ENCODE data around the gene SLC25A29.

SLC25A29 gene

DNA sequence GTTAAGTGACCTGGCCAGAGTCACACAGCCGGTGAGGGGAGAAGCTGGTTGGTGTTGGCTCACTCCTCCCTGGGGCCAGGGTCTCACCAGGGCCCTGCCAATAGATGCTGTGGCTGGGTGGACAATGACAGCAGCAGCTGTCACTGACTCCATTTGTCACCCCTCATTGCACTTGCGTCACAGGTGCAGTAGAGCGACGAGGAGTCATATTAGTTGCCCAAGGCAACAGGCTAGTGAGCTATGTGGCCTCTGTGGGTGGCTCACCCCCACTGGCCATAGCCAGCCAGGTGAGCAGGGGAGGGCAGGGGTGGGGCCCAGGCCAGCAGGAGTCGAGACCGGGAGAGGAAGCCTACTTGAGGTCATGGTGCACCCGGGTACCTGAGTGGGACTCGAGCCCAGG is 26.6 kb upstream of the SLC25A29 start:
- no peak overlapping the region for H3K27ac ChIP-seq
- no peak for DNase-seq (ENCODE audit: low read depth, low spot score)

DNA sequence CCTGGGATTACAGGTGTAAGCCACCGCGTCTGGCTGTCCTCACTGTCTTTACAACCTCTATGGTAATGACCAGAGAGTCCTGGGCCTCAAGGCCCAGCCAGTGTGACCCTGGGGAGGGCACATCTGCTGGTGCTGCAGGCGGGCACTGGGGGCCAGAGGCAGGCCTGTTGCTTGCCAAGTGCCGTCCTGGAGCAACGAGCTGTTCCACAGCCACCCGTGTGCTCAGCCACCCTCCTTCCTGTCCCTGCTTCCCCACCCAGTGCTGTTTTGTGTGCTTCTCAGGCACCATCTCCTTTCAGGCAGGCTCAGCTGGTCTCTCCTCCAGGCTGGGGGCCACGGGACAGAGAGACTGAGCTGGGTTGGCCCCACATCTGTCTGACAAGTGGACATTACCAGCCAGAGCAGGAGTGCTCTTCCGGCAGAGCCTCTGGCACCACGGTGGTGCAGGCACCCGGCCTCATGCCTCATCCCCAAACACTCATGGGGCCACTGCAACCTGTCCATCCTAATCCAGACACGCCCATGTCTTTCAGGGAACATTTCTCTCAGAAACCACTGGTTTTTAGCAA is 25.9 kb upstream of the SLC25A29 start:
- H3K27ac ChIP-seq: no peak overlapping the region
- DNase-seq (ENCODE audit: low read depth, low spot score): no peak

- H3K27ac ChIP-seq: no peak overlapping the region
- no peak for DNase-seq (ENCODE audit: low read depth, low spot score)
These were observed 24.2 kb upstream of the SLC25A29 start for GRCh38 chr14:100330388-100330931.

GRCh38 chr14:100330007-100330344 is 23.7 kb upstream of the SLC25A29 start:
- H3K27ac ChIP-seq: no peak overlapping the region
- no peak for DNase-seq (ENCODE audit: low read depth, low spot score)

DNA sequence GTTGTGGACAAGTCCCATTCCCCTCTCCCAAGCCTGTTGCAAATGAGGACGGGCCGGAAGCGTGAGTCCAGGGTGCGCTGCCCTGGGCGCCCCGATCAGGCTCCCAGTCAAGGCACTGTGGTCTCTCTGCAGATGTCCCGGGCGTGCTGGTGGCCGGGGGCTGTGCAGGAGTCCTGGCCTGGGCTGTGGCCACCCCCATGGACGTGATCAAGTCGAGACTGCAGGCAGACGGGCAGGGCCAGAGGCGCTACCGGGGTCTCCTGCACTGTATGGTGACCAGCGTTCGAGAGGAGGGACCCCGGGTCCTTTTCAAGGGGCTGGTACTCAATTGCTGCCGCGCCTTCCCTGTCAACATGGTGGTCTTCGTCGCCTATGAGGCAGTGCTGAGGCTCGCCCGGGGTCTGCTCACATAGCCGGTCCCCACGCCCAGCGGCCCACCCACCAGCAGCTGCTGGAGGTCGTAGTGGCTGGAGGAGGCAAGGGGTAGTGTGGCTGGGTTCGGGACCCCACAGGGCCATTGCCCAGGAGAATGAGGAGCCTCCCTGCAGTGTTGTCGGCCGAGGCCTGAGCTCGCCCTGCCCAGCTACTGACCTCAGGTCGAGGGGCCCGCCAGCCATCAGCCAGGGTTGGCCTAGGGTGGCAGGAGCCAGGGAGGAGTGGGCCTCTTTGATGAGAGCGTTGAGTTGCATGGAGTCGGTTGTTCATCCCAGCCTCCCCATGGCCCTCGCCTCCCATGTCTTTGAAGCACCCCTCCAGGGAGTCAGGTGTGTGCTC is 23.2 kb upstream of the SLC25A29 start:
- no peak overlapping the region for H3K27ac ChIP-seq
- DNase-seq (ENCODE audit: low read depth, low spot score): no peak

DNA sequence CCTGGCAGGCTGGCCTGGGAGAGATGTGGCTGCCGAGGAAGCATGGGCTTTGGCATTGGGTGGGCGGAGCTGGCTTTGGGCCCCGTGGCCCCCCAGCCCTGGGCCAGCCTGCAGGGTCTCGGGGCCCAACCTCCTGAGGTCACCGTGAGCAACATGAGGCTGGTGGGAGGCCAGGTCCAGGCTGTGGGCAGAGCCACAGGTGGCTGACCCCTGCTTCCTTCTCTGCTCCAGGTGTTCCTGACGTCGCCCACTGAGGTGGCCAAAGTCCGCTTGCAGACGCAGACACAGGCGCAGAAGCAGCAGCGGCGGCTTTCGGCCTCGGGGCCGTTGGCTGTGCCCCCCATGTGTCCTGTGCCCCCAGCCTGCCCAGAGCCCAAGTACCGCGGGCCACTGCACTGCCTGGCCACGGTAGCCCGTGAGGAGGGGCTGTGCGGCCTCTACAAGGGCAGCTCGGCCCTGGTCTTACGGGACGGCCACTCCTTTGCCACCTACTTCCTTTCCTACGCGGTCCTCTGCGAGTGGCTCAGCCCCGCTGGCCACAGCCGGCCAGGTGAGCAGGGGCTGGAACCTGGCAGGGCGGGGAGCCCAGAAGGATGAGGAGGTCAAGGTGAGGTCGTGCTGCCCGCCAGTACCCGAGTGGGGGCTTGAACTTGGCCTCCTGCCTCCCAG is 22.4 kb upstream of the SLC25A29 start:
- H3K27ac ChIP-seq: no peak overlapping the region
- DNase-seq (ENCODE audit: low read depth, low spot score): no peak

DNA sequence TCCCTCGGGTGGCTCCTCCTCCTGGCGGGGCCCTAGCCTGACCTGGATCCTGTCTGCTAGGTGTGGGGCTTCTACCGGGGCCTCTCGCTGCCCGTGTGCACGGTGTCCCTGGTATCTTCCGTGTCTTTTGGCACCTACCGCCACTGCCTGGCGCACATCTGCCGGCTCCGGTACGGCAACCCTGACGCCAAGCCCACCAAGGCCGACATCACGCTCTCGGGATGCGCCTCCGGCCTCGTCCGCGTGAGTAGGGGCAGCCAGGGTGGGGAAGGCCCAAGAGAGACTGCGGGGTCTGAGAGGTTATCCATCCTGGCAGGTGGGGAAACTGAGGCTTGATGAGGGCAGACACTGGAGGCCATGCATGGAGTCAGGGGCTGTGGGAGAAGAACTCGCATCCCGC is 20.9 kb upstream of the SLC25A29 start:
- DNase-seq (ENCODE audit: low read depth, low spot score): no peak

GRCh38 chr14:100325958-100326357 is 19.7 kb upstream of the SLC25A29 start:
- no peak for DNase-seq (ENCODE audit: low read depth, low spot score)
- no peak overlapping the region for H3K27ac ChIP-seq

More for the DNA sequence above, 20.9 kb upstream of the SLC25A29 start:
- no peak overlapping the region for H3K27ac ChIP-seq

- H3K27ac ChIP-seq: no peak overlapping the region
- DNase-seq (ENCODE audit: low read depth, low spot score): no peak
These were observed 19.0 kb upstream of the SLC25A29 start for GRCh38 chr14:100325231-100325632.

DNA sequence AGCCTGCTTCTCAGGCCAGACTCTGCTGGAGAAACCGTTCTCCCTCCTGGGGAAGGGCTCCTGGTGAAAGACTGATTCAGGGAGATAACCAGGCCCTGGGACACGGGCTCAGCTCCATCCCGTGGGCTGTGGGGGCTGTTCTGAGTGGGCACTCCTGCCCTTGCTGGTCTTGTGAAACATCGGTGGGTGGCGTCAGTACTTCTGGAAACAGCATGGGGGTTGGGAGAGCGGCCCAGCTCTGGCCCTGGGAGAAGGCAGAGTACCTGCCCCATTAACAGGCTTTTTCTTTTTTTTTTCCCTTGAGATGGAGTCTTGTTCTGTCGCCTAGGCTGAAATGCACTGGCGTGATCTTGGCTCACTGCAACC is 17.7 kb upstream of the SLC25A29 start:
- DNase-seq (ENCODE audit: low read depth, low spot score): no peak
- no peak overlapping the region for H3K27ac ChIP-seq

DNA sequence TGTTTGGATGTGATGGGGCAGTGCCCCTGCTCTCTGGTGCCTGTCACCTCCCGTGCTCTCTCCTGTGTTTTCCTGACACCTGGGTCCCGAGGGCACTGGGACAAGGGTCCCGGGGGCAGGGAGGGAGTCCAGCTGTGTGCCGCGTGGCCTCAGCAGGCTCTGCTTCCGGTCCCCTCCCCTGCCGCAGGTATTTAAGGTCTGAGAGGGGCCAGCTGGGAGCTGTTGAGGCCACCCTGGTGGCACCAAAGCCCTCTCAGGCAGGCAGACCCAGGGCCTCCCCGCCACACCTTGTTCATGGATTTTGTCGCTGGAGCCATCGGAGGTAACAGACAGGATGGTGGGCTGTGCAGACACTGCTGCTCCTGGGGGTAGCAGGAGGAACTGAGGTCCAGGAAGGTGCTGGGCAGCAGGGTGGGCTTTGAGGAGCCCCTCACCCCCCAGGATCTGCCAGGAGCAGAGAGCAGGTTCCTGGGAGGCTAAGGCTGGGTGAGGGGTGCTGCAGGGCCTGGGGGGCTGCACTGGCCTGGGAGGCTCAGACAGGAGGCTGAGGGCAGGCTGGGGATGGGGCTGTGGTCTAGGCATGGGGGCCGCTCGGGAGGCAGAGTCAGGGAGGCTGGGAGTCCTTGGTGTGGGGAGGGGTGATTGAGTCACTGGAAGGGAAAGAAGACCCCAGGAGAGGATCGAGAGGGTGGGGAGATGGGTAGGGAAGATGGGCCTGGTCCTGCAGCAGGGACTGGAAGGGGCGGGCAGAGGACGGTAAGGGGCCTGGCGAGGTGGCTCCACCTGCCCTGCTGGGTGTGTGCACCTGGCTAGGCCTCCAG is 17.1 kb upstream of the SLC25A29 start, which contains the start of gene SLC25A47:
SLC25A47 (plus strand) TSS at position 219 of the 821 bp plus-strand sequence; CDS start at position 295, 76 bp downstream.
- no peak for DNase-seq (ENCODE audit: low read depth, low spot score)
- no peak within 1 kb of the TSS for H3K27ac ChIP-seq

- DNase-seq (ENCODE audit: low read depth, low spot score): no peak
- H3K27ac ChIP-seq: no peak overlapping the region
These were observed 16.1 kb upstream of the SLC25A29 start for GRCh38 chr14:100322138-100322957.

DNA sequence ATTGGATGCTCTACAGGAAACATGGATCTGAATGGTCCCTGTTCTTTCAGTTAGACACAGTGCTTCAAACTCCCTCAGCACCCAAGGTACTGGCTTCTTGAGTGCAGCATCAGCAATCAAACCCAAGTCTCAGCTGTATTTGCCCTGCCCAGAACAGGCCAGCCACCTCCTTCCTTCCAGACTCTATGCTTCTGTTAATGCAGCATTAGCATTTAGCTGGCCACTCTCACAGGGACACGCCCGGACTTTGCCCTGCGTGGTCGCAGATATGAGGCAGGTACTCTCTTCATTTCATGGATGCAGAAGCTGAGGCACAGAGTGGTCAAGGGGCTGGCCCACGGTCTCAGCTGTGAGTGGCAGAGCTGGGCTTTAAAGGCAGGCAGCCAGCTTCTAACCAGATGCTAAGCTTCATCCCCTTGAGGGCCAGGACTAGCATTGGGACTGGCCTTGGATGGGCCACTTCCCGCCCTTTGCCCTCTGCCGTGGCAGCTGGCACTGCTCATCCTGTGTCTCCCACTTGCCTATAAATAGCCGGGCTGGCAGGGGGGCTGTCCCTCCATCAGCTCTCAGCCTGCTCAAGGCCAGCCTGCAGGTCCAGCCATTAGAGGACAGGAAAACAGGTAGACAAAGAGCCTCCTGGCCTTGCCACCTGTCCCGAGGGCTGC is 15.4 kb upstream of the SLC25A29 start:
- no peak overlapping the region for H3K27ac ChIP-seq
- DNase-seq (ENCODE audit: low read depth, low spot score): no peak

- no peak overlapping the region for H3K27ac ChIP-seq
- no peak for DNase-seq (ENCODE audit: low read depth, low spot score)
These were observed 14.1 kb upstream of the SLC25A29 start for GRCh38 chr14:100320157-100320856.

DNA sequence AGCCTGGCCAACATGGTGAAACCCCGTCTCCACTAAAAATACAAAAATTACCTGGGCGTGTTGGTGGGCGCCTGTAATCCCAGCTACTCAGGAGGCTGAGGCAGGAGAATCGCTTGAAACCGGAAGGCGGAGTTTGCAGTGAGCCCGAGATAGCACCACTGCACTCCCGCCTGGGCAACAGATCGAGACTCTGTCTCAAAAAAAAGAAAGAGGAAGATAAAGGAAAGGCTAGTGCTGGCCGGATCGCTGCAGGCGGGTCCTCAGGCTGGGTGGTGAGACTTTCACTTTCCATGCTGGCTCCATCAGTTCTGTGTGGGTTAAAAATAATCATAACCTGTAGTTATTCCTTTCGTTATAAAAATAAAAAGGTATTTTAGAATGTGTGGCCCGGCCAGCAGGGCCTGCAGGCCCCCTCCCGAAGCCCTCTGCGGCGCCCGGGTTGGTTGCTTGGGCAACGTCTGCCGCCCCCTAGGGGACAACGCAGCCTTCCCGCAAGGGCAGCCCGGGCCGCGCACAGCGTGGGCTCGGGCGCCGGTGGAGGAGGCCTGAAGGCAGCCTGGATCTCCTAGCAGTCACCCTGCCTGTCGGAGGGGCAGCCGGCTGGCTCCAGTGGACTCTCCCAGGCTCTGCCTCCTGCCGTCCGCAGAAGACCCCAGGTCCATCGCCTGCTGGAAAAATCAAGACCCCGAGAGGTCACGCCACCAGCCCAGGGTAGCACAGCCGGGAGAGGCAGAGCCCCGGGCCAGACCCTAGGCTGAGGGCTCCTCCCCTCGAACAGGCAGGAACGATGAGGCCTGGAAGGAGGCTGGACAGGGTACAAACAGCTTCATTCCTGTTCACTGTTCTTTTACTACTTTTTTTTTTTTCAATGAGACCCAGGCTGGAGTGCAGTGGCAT is 11.9 kb upstream of the SLC25A29 start:
- H3K27ac ChIP-seq: no peak overlapping the region
- DNase-seq (ENCODE audit: low read depth, low spot score): no peak

- no peak overlapping the region for H3K27ac ChIP-seq
- no peak for DNase-seq (ENCODE audit: low read depth, low spot score)
These were observed 11.1 kb upstream of the SLC25A29 start for GRCh38 chr14:100317389-100317788.

- no peak for DNase-seq (ENCODE audit: low read depth, low spot score)
These were observed 8.5 kb upstream of the SLC25A29 start for GRCh38 chr14:100314724-100315123.

More at GRCh38 chr14:100314724-100315123, 8.5 kb upstream of the SLC25A29 start:
- no peak overlapping the region for H3K27ac ChIP-seq
